NCI-H82 treated with DMSO at 0.1 percent for 48 hours (cell line): ENCODE results near the gene PPFIBP2.

Experiments
- DNase-seq: peaks from one replicate; lab custom pipeline; 2025; ENCODE audit not compliant: unreplicated experiment; lab: John Stamatoyannopoulos, UW

The PPFIBP2 gene

GRCh38 chr11:7548659-7549274 is 35.0 kb downstream of the PPFIBP2 start:
- peak; percentile 13 for DNase-seq

DNA sequence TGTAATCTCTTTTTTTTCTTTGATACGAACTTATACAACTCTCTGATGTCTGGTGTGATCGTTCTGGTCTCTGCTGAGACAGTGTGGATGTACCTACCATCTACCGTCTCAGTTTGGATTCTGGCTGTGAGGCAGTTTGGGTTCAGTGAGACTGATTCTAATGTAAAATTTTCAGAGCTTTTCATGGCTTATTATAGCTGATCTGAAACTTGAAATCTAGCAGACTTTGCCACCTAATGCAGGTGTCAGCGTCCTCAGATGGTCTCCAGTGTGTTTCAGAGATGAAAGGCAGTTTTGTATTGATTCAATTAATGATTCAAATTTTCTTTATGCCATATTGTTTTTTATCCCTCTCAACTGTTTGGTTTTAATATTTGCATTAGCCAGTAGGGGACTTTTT is 35.9 kb downstream of the PPFIBP2 start:
- no peak for DNase-seq

GRCh38 chr11:7551571-7551970 is 37.8 kb downstream of the PPFIBP2 start:
- DNase-seq: no peak

DNA sequence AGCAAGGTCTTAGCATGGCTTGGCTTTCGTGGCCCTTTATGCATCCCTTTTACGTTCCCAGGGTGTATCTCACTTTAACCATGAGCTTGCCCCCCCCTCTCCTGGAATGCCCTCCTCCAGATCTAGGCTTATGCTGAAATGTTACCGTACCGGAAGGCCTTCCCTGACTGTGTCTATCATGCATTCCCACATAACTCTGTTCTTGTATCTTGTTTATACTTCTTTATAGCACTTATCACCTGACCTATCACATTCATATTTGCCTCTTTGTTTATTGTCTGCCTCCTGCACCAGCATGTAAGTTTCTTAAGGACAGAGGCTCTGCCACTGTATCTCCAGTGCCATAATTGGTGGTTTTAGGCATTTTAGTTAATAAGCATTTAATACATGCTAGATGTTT is 38.9 kb downstream of the PPFIBP2 start:
- no peak for DNase-seq

- DNase-seq: no peak
Measured at GRCh38 chr11:7555052-7555699, 41.4 kb downstream of the PPFIBP2 start.

DNA sequence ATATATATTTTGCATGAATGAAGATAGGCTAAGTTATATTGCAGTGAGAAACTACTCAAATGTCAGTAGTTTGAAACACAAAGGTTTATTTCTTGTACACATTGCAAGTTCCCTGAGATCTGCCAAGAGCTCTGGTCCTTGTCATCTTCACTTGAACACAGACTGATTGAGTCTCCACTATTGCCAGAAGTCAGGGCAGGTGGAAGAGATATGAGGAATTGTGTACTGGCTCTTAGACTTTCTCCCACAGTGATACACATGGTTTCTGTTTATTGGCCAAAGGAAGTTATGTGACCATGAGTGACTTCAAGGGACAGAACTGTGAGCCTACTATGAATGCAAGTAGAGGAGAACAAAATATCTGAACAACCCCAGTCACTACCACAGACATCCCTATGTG is 44.2 kb downstream of the PPFIBP2 start:
- DNase-seq: no peak

DNA sequence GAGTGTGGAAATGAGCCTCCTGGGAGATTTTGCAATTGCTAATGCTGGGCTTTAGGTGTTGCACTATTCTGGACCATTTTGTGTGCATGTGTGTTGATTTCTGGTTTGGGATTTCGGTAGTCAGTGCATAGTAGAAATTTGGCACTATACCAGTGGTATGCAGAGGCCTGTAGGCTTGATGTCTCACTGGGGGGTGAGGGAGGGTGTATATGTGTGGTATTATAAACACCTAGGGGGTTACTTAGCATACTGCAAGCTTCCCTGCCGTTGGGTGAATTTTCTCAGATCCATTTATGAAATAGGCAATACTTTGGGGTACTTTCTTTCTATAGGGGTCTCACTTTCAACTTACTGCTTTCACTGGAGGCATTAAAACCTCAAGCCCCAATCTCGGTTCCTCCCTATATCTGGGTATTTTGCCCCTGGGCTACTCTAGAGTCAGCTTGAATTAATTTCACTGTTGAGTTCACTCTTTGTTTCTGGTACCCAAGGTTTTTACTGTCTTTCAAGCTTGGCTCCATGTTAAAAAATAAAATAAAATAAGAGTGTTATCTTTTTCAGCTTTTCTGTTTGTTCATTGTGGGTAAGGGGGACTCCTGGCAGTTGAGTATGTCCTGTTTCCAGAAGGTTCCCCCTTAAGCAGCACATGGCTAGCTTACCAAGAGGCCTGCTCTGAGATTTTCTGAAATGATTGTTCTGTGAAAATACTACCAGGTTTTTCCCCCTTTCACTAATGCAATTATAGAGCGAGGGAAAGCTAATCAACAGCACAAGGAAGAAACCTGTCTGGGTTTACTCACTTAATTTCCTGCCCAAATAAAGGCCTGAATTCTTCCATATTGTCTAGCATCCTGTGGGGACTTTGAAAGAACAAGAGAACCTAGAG is 45.8 kb downstream of the PPFIBP2 start:
- no peak for DNase-seq

GRCh38 chr11:7561562-7561961 is 47.8 kb downstream of the PPFIBP2 start:
- no peak for DNase-seq

DNA sequence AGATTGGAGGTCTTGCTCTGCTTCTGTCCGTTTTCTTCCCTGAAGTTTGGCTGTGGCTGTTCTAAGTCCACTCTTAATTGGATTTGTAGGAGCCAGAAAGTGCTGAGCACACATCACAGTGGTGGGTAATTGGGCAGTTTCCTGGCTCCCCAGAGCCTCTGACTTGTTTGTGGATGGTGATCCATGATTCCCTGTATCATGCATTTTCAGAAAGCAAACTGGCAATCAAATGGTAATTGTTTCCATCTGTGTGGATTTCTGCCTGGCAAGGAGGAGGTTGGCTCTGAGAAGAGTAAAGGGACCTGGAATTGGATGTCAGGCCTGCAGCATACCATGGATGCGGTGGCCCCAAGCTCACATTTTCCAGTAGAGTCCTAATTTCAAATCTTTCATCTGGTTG is 49.5 kb downstream of the PPFIBP2 start:
- no peak for DNase-seq

DNA sequence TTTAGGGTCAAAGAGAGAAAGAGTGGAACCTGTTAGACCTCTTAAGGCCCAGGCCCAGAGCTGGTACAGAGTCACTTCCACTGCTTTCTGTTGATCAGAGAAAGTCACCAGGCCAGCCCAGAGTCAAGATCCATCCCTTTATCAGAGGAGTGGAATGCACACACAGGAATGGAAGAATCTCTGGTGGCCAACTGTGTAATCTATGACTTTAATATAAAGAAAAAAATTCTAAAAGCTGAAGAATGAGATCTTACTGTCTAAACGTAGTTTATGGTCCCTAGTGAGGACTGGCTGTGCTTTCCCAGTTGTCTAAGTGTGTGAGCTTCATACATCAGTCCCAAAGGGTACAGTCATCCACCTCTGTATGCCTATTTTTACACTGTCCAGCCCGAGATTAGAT is 51.0 kb downstream of the PPFIBP2 start:
- no peak for DNase-seq

GRCh38 chr11:7567311-7567710 is 53.5 kb downstream of the PPFIBP2 start:
- no peak for DNase-seq

- DNase-seq: no peak
Measured at GRCh38 chr11:7569044-7569443, 55.2 kb downstream of the PPFIBP2 start.

DNA sequence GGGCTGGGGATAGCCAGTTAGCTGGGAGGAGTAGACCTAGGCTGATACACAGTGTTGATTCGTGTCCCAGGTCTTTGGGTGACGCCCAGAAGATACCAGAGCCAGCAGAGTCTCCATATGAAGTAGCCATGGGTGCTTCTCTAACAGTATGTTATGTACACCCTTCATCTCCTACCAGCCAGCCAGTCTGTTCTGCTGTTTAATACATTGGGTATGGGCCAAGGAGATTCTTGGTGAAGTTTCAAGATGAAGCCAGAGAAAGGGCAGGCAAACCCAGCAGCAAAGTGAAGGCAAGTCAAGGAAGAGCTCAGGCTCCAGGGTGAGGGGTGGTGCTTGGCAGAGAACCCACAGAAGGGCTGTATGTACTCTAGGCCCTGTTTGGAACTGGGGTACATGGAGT is 56.4 kb downstream of the PPFIBP2 start:
- DNase-seq: no peak

DNA sequence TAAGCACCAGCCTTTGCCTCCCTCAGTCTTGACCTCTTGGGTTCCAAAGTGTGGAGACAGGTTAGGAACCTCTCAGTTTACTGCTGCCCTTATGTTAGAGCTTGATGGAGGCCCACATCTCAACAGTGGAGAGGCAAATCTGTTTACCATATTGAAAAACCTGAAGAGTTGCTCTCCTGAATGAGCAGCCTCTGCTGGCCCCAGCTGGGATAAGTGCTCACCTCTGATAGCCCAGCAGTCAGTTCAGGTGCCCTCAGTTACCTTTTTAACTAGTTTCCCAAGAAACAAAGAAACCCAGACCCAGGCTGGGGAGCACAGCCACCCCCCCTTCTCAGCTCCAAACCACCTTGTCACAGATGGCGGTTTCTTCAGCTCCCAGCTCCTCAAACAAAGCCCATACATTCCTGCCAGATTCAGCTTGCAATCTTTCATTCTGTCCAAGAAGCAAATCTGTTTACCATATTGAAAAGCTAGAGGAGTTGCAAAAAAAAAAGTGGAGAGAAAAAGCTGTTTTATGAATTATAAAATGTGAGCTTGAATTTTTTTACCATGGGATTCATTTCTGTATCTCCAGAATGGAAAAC is 57.2 kb downstream of the PPFIBP2 start:
- no peak for DNase-seq

- DNase-seq: peak; percentile 37
Measured at GRCh38 chr11:7571640-7572000, 57.8 kb downstream of the PPFIBP2 start.

GRCh38 chr11:7572001-7572712 is 58.4 kb downstream of the PPFIBP2 start:
- no peak for DNase-seq

GRCh38 chr11:7573193-7573557 is 59.4 kb downstream of the PPFIBP2 start:
- no peak for DNase-seq

GRCh38 chr11:7573558-7574296 is 59.9 kb downstream of the PPFIBP2 start:
- DNase-seq: no peak

DNA sequence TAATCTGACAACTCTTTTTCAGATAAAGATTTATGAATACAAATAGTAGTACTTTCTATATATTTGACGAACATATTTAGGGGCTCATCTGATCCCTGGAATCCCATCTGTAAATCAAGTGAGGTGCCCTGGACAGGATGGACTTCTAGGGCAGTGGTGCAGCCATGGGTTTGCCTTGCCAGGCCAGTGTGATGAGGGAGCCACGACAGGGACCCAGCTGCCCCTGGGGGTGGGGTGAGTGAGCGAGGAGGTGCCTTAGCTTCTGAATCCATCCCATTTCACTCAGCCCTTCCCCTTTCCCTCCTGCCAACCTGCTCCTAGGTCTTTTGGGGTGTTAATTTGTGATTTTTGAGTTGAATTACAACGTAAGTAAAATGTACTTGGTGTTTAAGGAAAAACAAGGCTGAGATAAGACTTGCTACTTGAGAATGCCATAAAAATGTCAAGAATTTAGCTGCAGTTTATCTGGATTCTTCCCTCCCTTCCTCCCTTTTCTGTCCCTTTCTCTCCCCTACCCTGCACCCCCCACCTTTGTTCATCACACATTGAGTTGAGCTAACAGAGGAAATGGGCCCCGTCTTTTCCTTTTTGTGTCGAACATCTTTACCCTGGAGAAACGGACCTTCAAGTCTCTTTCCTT is 60.8 kb downstream of the PPFIBP2 start:
- DNase-seq: no peak
